AG04450 (cell line): ENCODE measurements around the gene PRDM7. TPM values are rescaled to one million over a fixed set of nuclear protein-coding genes. Genes with fewer than 3 reads are reported as not detected.
"Not testable (repeated sequence)": the region's sequence is repeated elsewhere in the genome, so short reads cannot be mapped to it uniquely, and the experiment has no call there.

ENCODE experiments used
- CTCF ChIA-PET: fragments of 300-600, 350-600 bp; formaldehyde crosslinking; extraction: SDS; loops from one replicate; lab custom pipeline; 2022; ENCODE audit warnings: antibody characterized with exemption, inconsistent platforms; lab: Charles Lee
- POLR2A ChIA-PET: fragments of 350-600 bp; formaldehyde crosslinking; extraction: SDS; loops from one replicate; lab custom pipeline; 2021; ENCODE audit warnings: antibody characterized with exemption, inconsistent platforms; lab: Yijun Ruan, JAX
- DNase-seq: peaks from one replicate; pipeline ENCODE4 v3.0.0-alpha.2; 2011; ENCODE audit warnings: low read depth, low spot score
- H3K27ac ChIP-seq: one replicate; pipeline ENCODE4 v1.5.1; 2012; ENCODE audit warnings: low read depth, low read length, control low read depth
- H3K27me3 ChIP-seq: one replicate; pipeline ENCODE4 v1.6.0; 2012; ENCODE audit warnings: low read length; ENCODE audit not compliant: control insufficient read depth, insufficient read depth
- H3K4me3 ChIP-seq: 2 replicates; pipeline ENCODE4 v1.5.1; 2011; ENCODE audit warnings: mild to moderate bottlenecking, low read depth, low read length, control low read depth
- H3K9me3 ChIP-seq: 2 replicates; pipeline ENCODE4 v1.5.1; 2012; ENCODE audit warnings: low read length; ENCODE audit not compliant: control insufficient read depth, insufficient read depth
- CTCF ChIP-seq: IDR thresholded peaks from 2 replicates; pipeline ENCODE4 v1.5.1; 2011; ENCODE audit warnings: low read depth, low read length, control low read depth, inconsistent platforms
- polyA plus RNA-seq: library from polyadenylated mRNA; depleted of rRNA; stranded (reverse); fragments of >200 nt; gene quantifications from 2 replicates; pipeline ENCODE4 v1.2.3, GENCODE V29; 2011; rRNA removed

Gene PRDM7
- polyA plus RNA-seq, 1 experiment, result not detected

GRCh38 chr16:90010676-90011507, 66.2 kb downstream of the PRDM7 start:
- Histone ChIP-seq H3K4me3 (no peak overlapping the region), H3K27ac (no peak overlapping the region), H3K9me3 (no peaks in the 10 kb centered on the region; the same call in 1 of the 2 replicates), H3K27me3 (no peaks in the 10 kb centered on the region)
- TF ChIP-seq CTCF, result no peak
- no peak for DNase-seq
- POLR2A ChIA-PET, result no interaction called here
- CTCF ChIA-PET, result no interaction called here

GRCh38 chr16:90009172-90009899, 67.8 kb downstream of the PRDM7 start:
- no peak for DNase-seq
- POLR2A ChIA-PET, result no interaction called here
- TF ChIP-seq CTCF, result no peak
- Histone ChIP-seq H3K27me3 (no peaks in the 10 kb centered on the region), H3K27ac (no peak overlapping the region), H3K9me3 (no peaks in the 10 kb centered on the region; the same call in 1 of the 2 replicates), H3K4me3 (no peak overlapping the region)
- CTCF ChIA-PET, result no interaction called here

GRCh38 chr16:90008708-90009145, 68.4 kb downstream of the PRDM7 start:
- no peak for TF ChIP-seq CTCF
- POLR2A ChIA-PET, result no interaction called here
- no peaks in the 10 kb centered on the region; the same call in 1 of the 2 replicates for H3K9me3 ChIP-seq
- no peak overlapping the region for H3K4me3 ChIP-seq
- DNase-seq, result no peak
- no peaks in the 10 kb centered on the region for H3K27me3 ChIP-seq
- no peak overlapping the region for H3K27ac ChIP-seq
- CTCF ChIA-PET, result no interaction called here

GRCh38 chr16:90007635-90008234, 69.4 kb downstream of the PRDM7 start:
- CTCF ChIA-PET, H3K9me3 ChIP-seq, POLR2A ChIA-PET, H3K4me3 ChIP-seq, H3K27me3 ChIP-seq, DNase-seq, H3K27ac ChIP-seq: not testable (repeated sequence)

- POLR2A ChIA-PET, result no interaction called here
- Histone ChIP-seq H3K4me3 (no peak overlapping the region), H3K27ac (no peak overlapping the region), H3K9me3 (no peaks in the 10 kb centered on the region; the same call in 1 of the 2 replicates), H3K27me3 (no peaks in the 10 kb centered on the region)
- no peak for DNase-seq
- CTCF ChIA-PET, result no interaction called here
- no peak for TF ChIP-seq CTCF
Observed at GRCh38 chr16:90007015-90007414, 70.1 kb downstream of the PRDM7 start.

Other genes starting within 250 kb of the PRDM7 start
- 1.5 and 2.5 TPM in 2 replicates for gene SPIRE2, start 248.9 kb downstream of the PRDM7 start, polyA plus RNA-seq
- 132 and 156 TPM in 2 replicates for gene TCF25, start 203.7 kb downstream of the PRDM7 start, polyA plus RNA-seq
- gene MC1R, start 158.5 kb downstream of the PRDM7 start, polyA plus RNA-seq, result 3.9 and 4.8 TPM in 2 replicates
- gene TUBB3, start 154.0 kb downstream of the PRDM7 start, polyA plus RNA-seq, result 129 and 173 TPM in 2 replicates
- 77.1 and 96.4 TPM in 2 replicates for gene DEF8, start 128.6 kb downstream of the PRDM7 start, polyA plus RNA-seq
- gene DBNDD1, start 57.9 kb downstream of the PRDM7 start, polyA plus RNA-seq, result 9.2 and 12.5 TPM in 2 replicates